HCT116 (cell line): ENCODE results near the gene POLDIP2. TPM values are rescaled to one million over a fixed set of nuclear protein-coding genes. Genes with fewer than 3 reads are reported as not detected.

Experiments
- ATAC-seq: fragments of 200-7000 bp; cut with Tn5 transposase; 2 replicates; pipeline ENCODE4 v1.9.1; 2020; ENCODE audit warnings: mild to moderate bottlenecking, moderate library complexity
- BruUV-seq: library from RNA; stranded (reverse); fragments of 400-500 nt; replicated peaks from 2 replicates; lab custom pipeline; 2021; lab: Mats Ljungman, UMichigan
- CTCF ChIA-PET: fragments of 300-600 bp; sonication (Branson Sonifier 250); formaldehyde crosslinking; loops from one replicate; lab custom pipeline; 2021; ENCODE audit warnings: antibody characterized with exemption; lab: Charles Lee
- POLR2A ChIA-PET: fragments of 300-600, 350-600 bp; sonication (Branson Sonifier 250); formaldehyde crosslinking; loops from one replicate; lab custom pipeline; 2021; ENCODE audit warnings: antibody characterized with exemption; lab: Charles Lee
- RAD21 ChIA-PET, 2 experiments: fragments of 300-600 bp; sonication (Branson Sonifier 250); formaldehyde crosslinking; loops; one replicate each; lab custom pipeline; 2023; ENCODE audit warnings: low total read pairs in 2 of 2; ENCODE audit not compliant: uncharacterized antibody in 2 of 2, unreplicated experiment in 2 of 2, low non-redundant PET in 1 of 2; lab: Charles Lee
- DNase-seq: peaks from one replicate; pipeline ENCODE4 v3.0.0-alpha.2; 2010; ENCODE audit warnings: low read depth, low spot score
- H2AFZ ChIP-seq: fragments of 200-600 bp; shearing (Covaris generic), sonication (generic); 2 replicates; pipeline ENCODE4 v1.6.1; 2017; ENCODE audit warnings: low read depth, mixed run types, mixed read lengths, antibody characterized with exemption, low read length; ENCODE audit not compliant: poor library complexity, severe bottlenecking
- H3K27ac ChIP-seq: 2 replicates; pipeline ENCODE4 v1.5.1; 2012; ENCODE audit warnings: low read depth, low read length
- H3K27me3 ChIP-seq: fragments of 200-600 bp; sonication (generic); 2 replicates; pipeline ENCODE4 v1.6.1; 2016; ENCODE audit warnings: mixed run types, low read length, mixed read lengths; ENCODE audit not compliant: insufficient read depth
- H3K36me3 ChIP-seq, 2 experiments: fragments of 200-500 bp in 1 of 2; fragments of 200-600 bp in 1 of 2; sonication (Bioruptor generic) in 1 of 2; sonication (generic) in 1 of 2; 2 replicates each; pipeline versions ENCODE4 v1.5.1 to v1.6.1; 2014 to 2016; ENCODE audit warnings: low read length in 2 of 2, inconsistent platforms in 1 of 2, mixed read lengths in 1 of 2, mixed run types in 1 of 2; ENCODE audit not compliant: insufficient read depth in 2 of 2, control insufficient read depth in 1 of 2
- H3K4me1 ChIP-seq, 2 experiments: fragments of 200-600 bp in 1 of 2; sonication (generic) in 1 of 2; 2 replicates each; pipeline versions ENCODE4 v1.5.1 to v1.6.1; 2012 to 2017; ENCODE audit warnings: low read length in 2 of 2, inconsistent platforms in 1 of 2, mild to moderate bottlenecking in 1 of 2, mixed read lengths in 1 of 2, mixed run types in 1 of 2, moderate library complexity in 1 of 2; ENCODE audit not compliant: insufficient read depth in 2 of 2, control insufficient read depth in 1 of 2
- H3K4me2 ChIP-seq: fragments of 200-600 bp; sonication (generic); 2 replicates; pipeline ENCODE4 v1.6.1; 2017; ENCODE audit warnings: mixed run types, low read length, mixed read lengths
- H3K4me3 ChIP-seq, 2 experiments: fragments of 200-600 bp in 1 of 2; sonication (generic) in 1 of 2; replicated peaks in 1 of 2; 2 replicates each; pipeline ENCODE4 v1.5.1; 2011 to 2016; ENCODE audit warnings: low read length in 2 of 2, control low read depth in 1 of 2, low read depth in 1 of 2, mild to moderate bottlenecking in 1 of 2, mixed read lengths in 1 of 2, mixed run types in 1 of 2
- H3K79me2 ChIP-seq: fragments of 200-600 bp; sonication (generic); 2 replicates; pipeline ENCODE4 v1.6.1; 2017; ENCODE audit warnings: mild to moderate bottlenecking, mixed run types, low read length, moderate library complexity, mixed read lengths; ENCODE audit not compliant: insufficient read depth
- H3K9ac ChIP-seq: fragments of 200-600 bp; sonication (generic); 2 replicates; pipeline ENCODE4 v1.6.1; 2016; ENCODE audit warnings: low read length, mixed read lengths
- H3K9me2 ChIP-seq: fragments of 200-600 bp; sonication (generic), shearing (Covaris generic); 2 replicates; pipeline ENCODE4 v1.6.1; 2017; ENCODE audit warnings: mixed run types, mild to moderate bottlenecking, moderate library complexity; ENCODE audit not compliant: insufficient read depth
- H3K9me3 ChIP-seq, 2 experiments: fragments of 200-500 bp in 1 of 2; fragments of 200-600 bp in 1 of 2; sonication (Bioruptor generic) in 1 of 2; sonication (generic) in 1 of 2; 2 replicates each; pipeline ENCODE4 v1.6.1; 2014 to 2017; ENCODE audit warnings: low read length in 2 of 2, mixed read lengths in 2 of 2, inconsistent platforms in 1 of 2, low read depth in 1 of 2, mild to moderate bottlenecking in 1 of 2, mixed run types in 1 of 2, moderate library complexity in 1 of 2; ENCODE audit not compliant: control insufficient read depth in 1 of 2, insufficient read depth in 1 of 2
- H4K20me1 ChIP-seq: fragments of 200-600 bp; sonication (generic), shearing (Covaris generic); 2 replicates; pipeline ENCODE4 v1.6.1; 2017; ENCODE audit warnings: mixed run types, mild to moderate bottlenecking, moderate library complexity; ENCODE audit not compliant: insufficient read depth
- CBX3 ChIP-seq: IDR thresholded peaks from 2 replicates; pipeline ENCODE4 v1.6.1; 2012; ENCODE audit warnings: low read depth
- ELF1 ChIP-seq: IDR thresholded peaks from 2 replicates; pipeline ENCODE4 v1.6.1; 2012; ENCODE audit warnings: low read depth, borderline replicate concordance
- EZH2 ChIP-seq: fragments of 200-600 bp; sonication (generic); IDR thresholded peaks from 2 replicates; pipeline ENCODE4 v1.6.1; 2017; ENCODE audit warnings: antibody characterized with exemption, mixed run types
- EZH2phosphoT487 ChIP-seq: fragments of 200-600 bp; IDR thresholded peaks from 2 replicates; pipeline ENCODE4 v1.6.1; 2018; ENCODE audit warnings: antibody characterized with exemption, borderline replicate concordance
- FOSL1 ChIP-seq: IDR thresholded peaks from 2 replicates; pipeline ENCODE4 v1.6.1; 2012; ENCODE audit warnings: low read depth
- JUND ChIP-seq: IDR thresholded peaks from 2 replicates; pipeline ENCODE4 v1.6.1; 2012
- POLR2A ChIP-seq: IDR thresholded peaks from 2 replicates; pipeline ENCODE4 v1.7.0; 2011; ENCODE audit warnings: borderline replicate concordance; ENCODE audit not compliant: insufficient read depth, insufficient read length; ENCODE audit errors: extremely low read depth
- SIN3A ChIP-seq: IDR thresholded peaks from 2 replicates; pipeline ENCODE4 v1.6.1; 2012; ENCODE audit warnings: low read depth
- SRF ChIP-seq: IDR thresholded peaks from 2 replicates; pipeline ENCODE4 v1.6.1; 2012; ENCODE audit warnings: low read depth
- YY1 ChIP-seq: IDR thresholded peaks from 2 replicates; pipeline ENCODE4 v1.6.1; 2011; ENCODE audit warnings: low read length, low read depth, moderate library complexity, mild to moderate bottlenecking; ENCODE audit not compliant: insufficient replicate concordance; ENCODE audit errors: extremely low read depth
- ZNF274 ChIP-seq: fragments of 200-500 bp; sonication (Bioruptor generic); IDR thresholded peaks from 2 replicates; pipeline ENCODE4 v1.6.1; 2014; ENCODE audit warnings: mild to moderate bottlenecking, low read depth, low read length, inconsistent platforms
- intact Hi-C: fragments of 100-400 bp; cut with micrococcal nuclease; formaldehyde crosslinking; loops from 2 replicates; pipeline ENCODE4 v1.10.0; 2022
- total RNA-seq: library from RNA; stranded (reverse); gene quantifications from one replicate; pipeline ENCODE4 v1.2.1, GENCODE V29; 2021; ENCODE audit not compliant: unreplicated experiment
- TF ChIP-seq, protein P1 (sequence below), 3 experiments: fragments of 200-600 bp in 1 of 3; sonication (generic) in 1 of 3; IDR thresholded peaks in 2 of 3; conservative IDR thresholded peaks in 1 of 3; 2 replicates each; pipeline ENCODE4 v1.5.1; 2012 to 2017; ENCODE audit warnings: low read depth in 2 of 3, low read length in 2 of 3, antibody characterized with exemption in 1 of 3, borderline replicate concordance in 1 of 3, control low read depth in 1 of 3, mild to moderate bottlenecking in 1 of 3, mixed read lengths in 1 of 3, mixed run types in 1 of 3, moderate library complexity in 1 of 3; ENCODE audit not compliant: insufficient read depth in 1 of 3
- TF ChIP-seq, protein P2 (sequence below): IDR thresholded peaks from 2 replicates; pipeline ENCODE4 v1.6.1; 2012
- TF ChIP-seq, protein P3 (sequence below): IDR thresholded peaks from 2 replicates; pipeline ENCODE4 v1.6.1; 2012

POLDIP2 gene
- total RNA-seq, 1 experiment from 2014 or later, result 78.0 TPM

DNA sequence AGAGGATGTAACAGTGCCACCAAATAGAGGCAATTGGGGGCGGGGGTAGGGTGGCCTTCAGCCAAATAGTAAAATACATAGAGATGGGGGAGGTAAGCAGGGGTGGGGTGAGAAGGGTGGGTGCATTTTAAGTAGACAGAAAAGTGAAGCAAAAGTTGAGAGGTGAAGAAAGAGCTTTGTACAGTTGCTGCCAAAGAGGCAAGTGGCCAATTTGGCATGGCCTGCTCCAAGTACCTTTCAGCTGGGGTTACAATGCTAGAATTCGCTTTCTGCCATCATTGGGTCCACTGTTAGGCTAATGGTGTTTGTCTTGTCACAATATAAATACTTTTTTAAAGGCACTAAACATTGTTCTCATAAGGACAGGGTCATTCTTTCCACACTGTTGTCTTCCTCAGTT lies 43.5 kb downstream of the POLDIP2 start (continued):
- TF ChIP-seq, protein P1, sequence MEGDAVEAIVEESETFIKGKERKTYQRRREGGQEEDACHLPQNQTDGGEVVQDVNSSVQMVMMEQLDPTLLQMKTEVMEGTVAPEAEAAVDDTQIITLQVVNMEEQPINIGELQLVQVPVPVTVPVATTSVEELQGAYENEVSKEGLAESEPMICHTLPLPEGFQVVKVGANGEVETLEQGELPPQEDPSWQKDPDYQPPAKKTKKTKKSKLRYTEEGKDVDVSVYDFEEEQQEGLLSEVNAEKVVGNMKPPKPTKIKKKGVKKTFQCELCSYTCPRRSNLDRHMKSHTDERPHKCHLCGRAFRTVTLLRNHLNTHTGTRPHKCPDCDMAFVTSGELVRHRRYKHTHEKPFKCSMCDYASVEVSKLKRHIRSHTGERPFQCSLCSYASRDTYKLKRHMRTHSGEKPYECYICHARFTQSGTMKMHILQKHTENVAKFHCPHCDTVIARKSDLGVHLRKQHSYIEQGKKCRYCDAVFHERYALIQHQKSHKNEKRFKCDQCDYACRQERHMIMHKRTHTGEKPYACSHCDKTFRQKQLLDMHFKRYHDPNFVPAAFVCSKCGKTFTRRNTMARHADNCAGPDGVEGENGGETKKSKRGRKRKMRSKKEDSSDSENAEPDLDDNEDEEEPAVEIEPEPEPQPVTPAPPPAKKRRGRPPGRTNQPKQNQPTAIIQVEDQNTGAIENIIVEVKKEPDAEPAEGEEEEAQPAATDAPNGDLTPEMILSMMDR (IDR thresholded peaks at IDR 0.05 in 2 of 3, conservative IDR thresholded peaks at IDR 0.05 in 1 of 3; ENCODE audit: borderline replicate concordance in 1 of 3, insufficient read depth in 1 of 3, low read depth in 2 of 3, low read length in 2 of 3), result no peak
- no peak for TF ChIP-seq FOSL1

DNA sequence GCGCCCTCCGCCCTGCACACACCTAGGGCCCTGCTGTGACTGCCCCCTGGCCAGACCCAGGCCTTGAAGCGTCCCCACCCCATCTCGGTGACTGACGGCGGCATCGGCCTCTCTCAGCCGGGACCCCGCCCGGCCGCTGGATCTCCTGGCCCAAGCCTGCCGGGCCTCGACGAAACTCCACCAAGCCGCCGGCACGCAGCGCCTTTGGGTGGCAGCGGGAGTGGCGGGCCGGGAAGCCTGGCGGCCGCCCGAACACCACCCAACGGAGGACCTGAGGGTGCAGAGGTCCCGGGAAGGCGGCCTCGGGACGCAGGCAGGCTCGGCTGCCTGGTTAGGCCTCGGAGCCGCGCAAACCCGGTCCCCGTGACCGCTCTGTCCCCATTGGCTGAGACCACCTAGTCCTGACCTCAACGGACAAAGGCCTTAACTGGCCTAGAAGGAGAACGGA lies 50.3 kb downstream of the POLDIP2 start:
- RAD21 ChIA-PET, result no interaction called here
- H3K9me2 ChIP-seq, result 0 out of 2 replicates have a peak, but pooled peaks cover 2% of the 10 kb centered on the region
- H2AFZ ChIP-seq, result no peak overlapping the region
- H3K9me3 ChIP-seq, result no peaks in the 10 kb centered on the region
- no peak overlapping the region; the same call in 1 of the 2 replicates for H3K27ac ChIP-seq
- H3K36me3 ChIP-seq, result no peaks in the 10 kb centered on the region
- H3K4me2 ChIP-seq, result no peak overlapping the region
- POLR2A ChIA-PET, result no interaction called here
- DNase-seq, result no peak
- H3K4me3 ChIP-seq, result no peak overlapping the region
- no peak for ATAC-seq
- intact Hi-C loops, result no loop called here
- H3K4me1 ChIP-seq, result no peaks in the 10 kb centered on the region
- CTCF ChIA-PET, result no interaction called here
- H3K27me3 ChIP-seq, result no peaks in the 10 kb centered on the region
- TF ChIP-seq, protein P2, sequence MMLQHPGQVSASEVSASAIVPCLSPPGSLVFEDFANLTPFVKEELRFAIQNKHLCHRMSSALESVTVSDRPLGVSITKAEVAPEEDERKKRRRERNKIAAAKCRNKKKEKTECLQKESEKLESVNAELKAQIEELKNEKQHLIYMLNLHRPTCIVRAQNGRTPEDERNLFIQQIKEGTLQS, result no peak
- TF ChIP-seq, protein P3, sequence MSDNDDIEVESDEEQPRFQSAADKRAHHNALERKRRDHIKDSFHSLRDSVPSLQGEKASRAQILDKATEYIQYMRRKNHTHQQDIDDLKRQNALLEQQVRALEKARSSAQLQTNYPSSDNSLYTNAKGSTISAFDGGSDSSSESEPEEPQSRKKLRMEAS, result no peak
- TF ChIP-seq EZH2phosphoT487, result no peak
- TF ChIP-seq SRF, result no peak
- TF ChIP-seq CBX3, result no peak
- no peak for TF ChIP-seq JUND
- TF ChIP-seq YY1, result no peak
- TF ChIP-seq ZNF274, result no peak
- no peak for TF ChIP-seq ELF1
- no peak for TF ChIP-seq POLR2A
- TF ChIP-seq EZH2, result no peak
- no peak for TF ChIP-seq SIN3A
- no peak overlapping the region for H3K9ac ChIP-seq
- H3K79me2 ChIP-seq, result no peaks in the 10 kb centered on the region
- no TSS peak for BruUV-seq
- H4K20me1 ChIP-seq, result no peaks in the 10 kb centered on the region
